Fibroblast of skin of right quadriceps (primary cell): Measurements from ENCODE around the gene NPDC1.
"Not testable (repeated sequence)": the region's sequence is repeated elsewhere in the genome, so short reads cannot be mapped to it uniquely, and the experiment has no call there.

Experiments
- DNase-seq: peaks from one replicate; pipeline ENCODE4 v3.0.0-alpha.2; 2013

Gene NPDC1

GRCh38 chr9:137009217-137009616 is 36.8 kb downstream of the NPDC1 start:
- DNase-seq: no peak

- no peak for DNase-seq
Observed at GRCh38 chr9:137008312-137008711, 37.7 kb downstream of the NPDC1 start.

GRCh38 chr9:137007816-137008270 is 38.1 kb downstream of the NPDC1 start:
- no peak for DNase-seq

- DNase-seq: no peak
Observed at GRCh38 chr9:137007108-137007815, 38.7 kb downstream of the NPDC1 start.

GRCh38 chr9:137006116-137007003 is 39.6 kb downstream of the NPDC1 start:
- DNase-seq: no peak

- DNase-seq: not testable (repeated sequence)
Observed at GRCh38 chr9:137004285-137004684, 41.7 kb downstream of the NPDC1 start.

- DNase-seq: no peak
Observed at GRCh38 chr9:137002646-137003041, 43.3 kb downstream of the NPDC1 start.

- DNase-seq: no peak
Observed at GRCh38 chr9:137001857-137002645, 43.9 kb downstream of the NPDC1 start.

- peak; percentile 56 for DNase-seq
Observed at GRCh38 chr9:137000177-137000930, 45.6 kb downstream of the NPDC1 start.

GRCh38 chr9:136997830-136998234 is 48.1 kb downstream of the NPDC1 start:
- DNase-seq: no peak

GRCh38 chr9:136997371-136997770 is 48.6 kb downstream of the NPDC1 start:
- no peak for DNase-seq

GRCh38 chr9:136996361-136997292 is 49.4 kb downstream of the NPDC1 start, which contains the start of gene CLIC3:
TSS of gene CLIC3 (minus strand) at chr9:136996568. CDS start at chr9:136996543, 25 bp downstream.
- no peak for DNase-seq

GRCh38 chr9:136995772-136996311 is 50.1 kb downstream of the NPDC1 start:
- peak; percentile 26 for DNase-seq

GRCh38 chr9:136995362-136995761 is 50.6 kb downstream of the NPDC1 start:
- no peak for DNase-seq

- no peak for DNase-seq
Observed at GRCh38 chr9:136994888-136995230, 51.1 kb downstream of the NPDC1 start.

GRCh38 chr9:136994180-136994887 is 51.6 kb downstream of the NPDC1 start:
- no peak for DNase-seq

- no peak for DNase-seq
Observed at GRCh38 chr9:136992819-136993369, 53.1 kb downstream of the NPDC1 start.

- peak; percentile 86 for DNase-seq
Observed at GRCh38 chr9:136991993-136992818, 53.8 kb downstream of the NPDC1 start, which contains the start of gene PAXX. TSS of gene PAXX (plus strand) at chr9:136992422. CDS start at chr9:136992444, 22 bp downstream.
